GM21825 (cell line): ENCODE results near the gene PITPNC1.
"Not testable (repeated sequence)": the region's sequence is repeated elsewhere in the genome, so short reads cannot be mapped to it uniquely, and the experiment has no call there.

ENCODE experiments used
- ATAC-seq: cut with Tn5 transposase; IDR thresholded peaks from one replicate; pipeline ENCODE4 v1.9.1; 2021; ENCODE audit warnings: mild to moderate bottlenecking, moderate library complexity; ENCODE audit not compliant: unreplicated experiment

Gene PITPNC1

GRCh38 chr17:67430515-67430914, 53.4 kb downstream of the PITPNC1 start:
- ATAC-seq = not testable (repeated sequence)

GRCh38 chr17:67431249-67432015, 54.4 kb downstream of the PITPNC1 start:
- no peak for ATAC-seq

- ATAC-seq = no peak
Measured at GRCh38 chr17:67433248-67433924, 56.3 kb downstream of the PITPNC1 start.

- no peak for ATAC-seq
Measured at GRCh38 chr17:67434061-67434525, 57.0 kb downstream of the PITPNC1 start.

GRCh38 chr17:67435122-67435521, 58.0 kb downstream of the PITPNC1 start:
- no peak for ATAC-seq

- no peak for ATAC-seq
Measured at GRCh38 chr17:67435786-67436185, 58.7 kb downstream of the PITPNC1 start.

GRCh38 chr17:67436233-67436632, 59.2 kb downstream of the PITPNC1 start:
- no peak for ATAC-seq

GRCh38 chr17:67438667-67439066, 61.6 kb downstream of the PITPNC1 start:
- no peak for ATAC-seq

GRCh38 chr17:67439269-67439668, 62.2 kb downstream of the PITPNC1 start:
- ATAC-seq = no peak

- ATAC-seq = no peak
Measured at GRCh38 chr17:67440277-67441051, 63.4 kb downstream of the PITPNC1 start.

GRCh38 chr17:67441052-67441895, 64.2 kb downstream of the PITPNC1 start:
- no peak for ATAC-seq

GRCh38 chr17:67441896-67442219, 64.8 kb downstream of the PITPNC1 start:
- ATAC-seq = no peak

GRCh38 chr17:67442787-67443624, 65.9 kb downstream of the PITPNC1 start:
- ATAC-seq = no peak

GRCh38 chr17:67443931-67444595, 67.0 kb downstream of the PITPNC1 start:
- no peak for ATAC-seq

- no peak for ATAC-seq
Measured at GRCh38 chr17:67448449-67448848, 71.4 kb downstream of the PITPNC1 start.

GRCh38 chr17:67449065-67449464, 72.0 kb downstream of the PITPNC1 start:
- no peak for ATAC-seq

- ATAC-seq = no peak
Measured at GRCh38 chr17:67449845-67450755, 73.0 kb downstream of the PITPNC1 start.
